Loucy (cell line): ENCODE data around the gene ZKSCAN4.

Source experiments
- CTCF ChIP-seq: fragments of 200-600 bp; sonication (generic); conservative IDR thresholded peaks from 2 replicates; pipeline ENCODE4 v1.5.1; 2014; ENCODE audit warnings: mild to moderate bottlenecking, antibody characterized with exemption, low read length
- EZH2phosphoT487 ChIP-seq: fragments of 200-600 bp; IDR thresholded peaks from 2 replicates; pipeline ENCODE4 v1.6.1; 2018; ENCODE audit warnings: antibody characterized with exemption, mild to moderate bottlenecking, moderate library complexity, borderline replicate concordance

- no peak for TF ChIP-seq EZH2phosphoT487
- TF ChIP-seq CTCF: no peak
These were observed 34.2 kb downstream of the ZKSCAN4 start for GRCh38 chr6:28217890-28218289.
